Osteocyte (in vitro differentiated cells): ENCODE data around the gene EIF1AD. TPM values are rescaled to one million over a fixed set of nuclear protein-coding genes. Genes with fewer than 3 reads are reported as not detected.

ENCODE experiments used
- DNase-seq: peaks from one replicate; pipeline ENCODE4 v3.0.0; 2021; ENCODE audit warnings: mixed read lengths; ENCODE audit not compliant: unreplicated experiment; ENCODE audit errors: extremely low spot score
- H3K27ac Mint-ChIP-seq: one replicate; pipeline ENCODE4 v1.8.0; 2021; ENCODE audit warnings: mild to moderate bottlenecking, mixed read lengths; ENCODE audit not compliant: unreplicated experiment
- H3K27me3 Mint-ChIP-seq: one replicate; pipeline ENCODE4 v1.8.0; 2021; ENCODE audit warnings: mixed read lengths; ENCODE audit not compliant: unreplicated experiment
- H3K36me3 Mint-ChIP-seq: one replicate; pipeline ENCODE4 v1.8.0; 2021; ENCODE audit warnings: mixed read lengths; ENCODE audit not compliant: unreplicated experiment
- H3K4me1 Mint-ChIP-seq: one replicate; pipeline ENCODE4 v1.8.0; 2021; ENCODE audit warnings: mixed read lengths; ENCODE audit not compliant: unreplicated experiment
- H3K4me3 Mint-ChIP-seq: one replicate; pipeline ENCODE4 v1.8.0; 2021; ENCODE audit warnings: mild to moderate bottlenecking, moderate library complexity, mixed read lengths; ENCODE audit not compliant: unreplicated experiment
- H3K9me3 Mint-ChIP-seq: one replicate; pipeline ENCODE4 v1.8.0; 2021; ENCODE audit warnings: mixed read lengths; ENCODE audit not compliant: unreplicated experiment
- CTCF ChIP-seq: fragments of 200-600 bp; sonication (generic); IDR thresholded peaks from 2 replicates; pipeline ENCODE4 v1.5.0; 2021; ENCODE audit warnings: antibody characterized with exemption, mild to moderate bottlenecking, moderate library complexity
- total RNA-seq: library from RNA; stranded (reverse); gene quantifications from 2 replicates; pipeline ENCODE4 v1.2.1, GENCODE V29; 2021

Gene EIF1AD
- total RNA-seq, 1 donor from 2014 or later = 34.6 TPM

GRCh38 chr11:65964906-65965305, 37.1 kb downstream of the EIF1AD start:
- no peak for TF ChIP-seq CTCF
- H3K36me3 Mint-ChIP-seq = peaks cover 26% of the 10 kb centered on the region
- H3K4me1 Mint-ChIP-seq = peaks cover 25% of the 10 kb centered on the region
- DNase-seq = no peak
- no peaks in the 10 kb centered on the region for H3K9me3 Mint-ChIP-seq
- no peak overlapping the region for H3K27ac Mint-ChIP-seq
- H3K4me3 Mint-ChIP-seq = no peak overlapping the region
- no peaks in the 10 kb centered on the region for H3K27me3 Mint-ChIP-seq

GRCh38 chr11:65962141-65962564, 39.8 kb downstream of the EIF1AD start:
- no peaks in the 10 kb centered on the region for H3K9me3 Mint-ChIP-seq
- H3K27ac Mint-ChIP-seq = peak overlapping the region; percentile 62
- peaks cover 25% of the 10 kb centered on the region for H3K4me1 Mint-ChIP-seq
- H3K27me3 Mint-ChIP-seq = peaks cover 2% of the 10 kb centered on the region
- peaks cover 13% of the 10 kb centered on the region for H3K36me3 Mint-ChIP-seq
- DNase-seq = no peak
- TF ChIP-seq CTCF = no peak
- H3K4me3 Mint-ChIP-seq = peak overlapping the region; percentile 92

DNA sequence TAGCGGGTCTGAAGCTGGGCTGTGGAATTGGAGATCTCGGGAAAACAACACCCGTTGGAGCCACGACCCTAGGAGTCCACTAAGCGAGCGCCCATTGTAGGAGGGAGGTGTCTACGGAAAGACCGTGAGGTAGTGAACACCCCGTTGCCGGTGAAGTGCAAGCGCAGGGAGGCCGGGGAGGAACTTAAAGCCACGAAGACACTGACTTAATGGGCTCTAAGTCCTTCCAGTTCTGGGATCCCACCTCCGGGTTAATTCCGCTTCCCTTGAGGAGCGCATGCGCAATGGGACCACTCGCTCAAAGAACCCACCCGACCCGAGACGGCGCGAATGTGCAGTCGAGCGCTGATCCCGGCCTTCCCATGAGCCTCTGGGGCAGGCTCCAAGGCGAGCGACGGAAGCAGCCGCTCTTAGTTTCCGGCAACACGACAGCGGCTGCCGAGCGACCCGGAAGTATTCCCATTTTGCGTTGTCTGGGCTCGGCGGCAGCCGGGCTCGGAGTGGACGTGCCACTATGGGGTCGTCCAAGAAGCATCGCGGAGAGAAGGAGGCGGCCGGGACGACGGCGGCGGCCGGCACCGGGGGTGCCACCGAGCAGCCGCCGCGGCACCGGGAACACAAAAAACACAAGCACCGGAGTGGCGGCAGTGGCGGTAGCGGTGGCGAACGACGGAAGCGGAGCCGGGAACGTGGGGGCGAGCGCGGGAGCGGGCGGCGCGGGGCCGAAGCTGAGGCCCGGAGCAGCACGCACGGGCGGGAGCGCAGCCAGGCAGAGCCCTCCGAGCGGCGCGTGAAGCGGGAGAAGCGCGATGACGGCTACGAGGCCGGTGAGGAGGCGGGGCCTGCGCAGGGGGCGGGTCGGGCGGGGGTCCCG, 40.5 kb downstream of the EIF1AD start, which contains the start of gene SART1:
Gene SART1, plus strand, starts transcription at position 468 of the 874 bp plus-strand sequence. Its CDS starts 47 bp downstream, at position 515.
- Mint-ChIP-seq H3K27me3 (peaks cover 2% of the 10 kb centered on the region), H3K9me3 (no peaks in the 10 kb centered on the region), H3K4me3 (peak within 1 kb of the TSS; percentile 92), H3K36me3 (peaks cover 10% of the 10 kb centered on the region), H3K4me1 (peaks cover 25% of the 10 kb centered on the region), H3K27ac (peak within 1 kb of the TSS; percentile 97)
- TF ChIP-seq CTCF = no peak
- peak; percentile 99 for DNase-seq

- H3K4me3 Mint-ChIP-seq = peak overlapping the region; percentile 92
- peak overlapping the region; percentile 97 for H3K27ac Mint-ChIP-seq
- peaks cover 7% of the 10 kb centered on the region for H3K36me3 Mint-ChIP-seq
- H3K4me1 Mint-ChIP-seq = peaks cover 25% of the 10 kb centered on the region
- H3K27me3 Mint-ChIP-seq = peaks cover 2% of the 10 kb centered on the region
- no peaks in the 10 kb centered on the region for H3K9me3 Mint-ChIP-seq
- no peak for TF ChIP-seq CTCF
- no peak for DNase-seq
Observed at GRCh38 chr11:65960824-65961266, 41.1 kb downstream of the EIF1AD start.

- H3K9me3 Mint-ChIP-seq = no peaks in the 10 kb centered on the region
- no peak for DNase-seq
- peaks cover 2% of the 10 kb centered on the region for H3K36me3 Mint-ChIP-seq
- H3K27ac Mint-ChIP-seq = no peak overlapping the region
- H3K4me3 Mint-ChIP-seq = no peak overlapping the region
- H3K4me1 Mint-ChIP-seq = peaks cover 23% of the 10 kb centered on the region
- H3K27me3 Mint-ChIP-seq = peaks cover 2% of the 10 kb centered on the region
- TF ChIP-seq CTCF = no peak
Observed at GRCh38 chr11:65958774-65959420, 43.1 kb downstream of the EIF1AD start.
